PFSK-1 (cell line): Measurements from ENCODE around the gene BCKDHA.
A peak's percentile ranks its signal among the peaks of the same experiment; 100 is the strongest.

Experiments
- FOXP2 ChIP-seq: optimal IDR thresholded peaks from 2 replicates; pipeline ENCODE3; 2011; ENCODE audit warnings: borderline replicate concordance, control low read depth, inconsistent platforms; ENCODE audit not compliant: insufficient read depth; ENCODE audit errors: extremely low read length, extremely low read depth
- POLR2AphosphoS5 ChIP-seq: IDR thresholded peaks from 2 replicates; pipeline ENCODE4 v1.6.1; 2012; ENCODE audit warnings: low read depth, mild to moderate bottlenecking, control low read depth, low read length, moderate library complexity
- SIN3A ChIP-seq: IDR thresholded peaks from 2 replicates; pipeline ENCODE4 v1.6.1; 2012; ENCODE audit warnings: mild to moderate bottlenecking, low read length, moderate library complexity, borderline replicate concordance; ENCODE audit not compliant: insufficient read depth
- TAF1 ChIP-seq: IDR thresholded peaks from 2 replicates; pipeline ENCODE4 v1.6.1; 2012; ENCODE audit warnings: low read length, control low read depth, borderline replicate concordance; ENCODE audit not compliant: insufficient read depth
- TF ChIP-seq, protein P1 (sequence below), 2 experiments: IDR thresholded peaks; 2 replicates each; pipeline versions ENCODE4 v1.6.1 to v1.8.0; 2011 to 2012; ENCODE audit warnings: low read depth in 2 of 2, low read length in 2 of 2, control low read depth in 1 of 2, inconsistent platforms in 1 of 2, mild to moderate bottlenecking in 1 of 2, moderate library complexity in 1 of 2; ENCODE audit not compliant: insufficient read depth in 1 of 2

Gene BCKDHA

DNA sequence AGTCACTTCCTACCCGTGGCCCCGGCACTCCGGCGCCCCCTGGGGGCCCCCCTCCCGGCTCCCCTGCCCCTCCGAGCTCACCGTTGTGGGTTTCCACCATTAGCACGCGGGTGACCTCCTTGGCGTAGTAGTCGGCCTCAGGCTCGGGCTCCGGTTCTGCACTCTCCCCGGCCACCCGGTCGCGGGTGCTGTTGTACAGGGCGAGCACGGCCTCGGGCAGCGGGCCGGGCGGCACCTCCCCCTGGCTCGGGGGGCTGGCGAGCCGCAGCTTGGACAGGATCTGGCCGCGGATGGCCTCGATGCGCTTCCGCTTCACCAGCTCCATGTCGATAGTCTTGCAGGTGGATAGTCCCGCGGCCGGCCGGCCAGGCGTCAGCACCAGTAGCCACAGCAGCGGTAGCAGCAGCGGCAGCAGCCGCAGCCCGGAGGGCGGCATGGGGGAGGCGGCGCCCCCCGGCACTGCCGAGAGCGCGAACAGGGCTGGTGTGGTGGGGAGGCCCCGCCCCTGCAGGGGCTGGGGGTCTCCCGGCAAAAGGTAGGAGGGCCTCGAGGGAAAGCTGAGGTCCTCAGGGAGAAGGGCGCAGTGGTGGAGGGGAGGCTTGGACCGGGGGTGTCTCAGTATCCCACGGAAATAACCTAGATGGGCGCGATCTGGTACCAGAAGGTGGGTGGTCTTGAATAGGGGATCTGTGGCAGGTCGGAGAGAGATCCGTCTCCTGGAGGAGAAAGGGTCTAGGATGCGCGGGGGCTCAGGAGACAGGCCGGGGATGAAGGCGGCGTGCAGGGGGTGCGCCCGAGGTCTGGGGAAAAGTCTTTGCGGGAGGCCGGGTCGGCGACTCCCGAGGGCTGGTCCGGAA is 44.8 kb upstream of the BCKDHA start:
- TF ChIP-seq, protein P1, sequence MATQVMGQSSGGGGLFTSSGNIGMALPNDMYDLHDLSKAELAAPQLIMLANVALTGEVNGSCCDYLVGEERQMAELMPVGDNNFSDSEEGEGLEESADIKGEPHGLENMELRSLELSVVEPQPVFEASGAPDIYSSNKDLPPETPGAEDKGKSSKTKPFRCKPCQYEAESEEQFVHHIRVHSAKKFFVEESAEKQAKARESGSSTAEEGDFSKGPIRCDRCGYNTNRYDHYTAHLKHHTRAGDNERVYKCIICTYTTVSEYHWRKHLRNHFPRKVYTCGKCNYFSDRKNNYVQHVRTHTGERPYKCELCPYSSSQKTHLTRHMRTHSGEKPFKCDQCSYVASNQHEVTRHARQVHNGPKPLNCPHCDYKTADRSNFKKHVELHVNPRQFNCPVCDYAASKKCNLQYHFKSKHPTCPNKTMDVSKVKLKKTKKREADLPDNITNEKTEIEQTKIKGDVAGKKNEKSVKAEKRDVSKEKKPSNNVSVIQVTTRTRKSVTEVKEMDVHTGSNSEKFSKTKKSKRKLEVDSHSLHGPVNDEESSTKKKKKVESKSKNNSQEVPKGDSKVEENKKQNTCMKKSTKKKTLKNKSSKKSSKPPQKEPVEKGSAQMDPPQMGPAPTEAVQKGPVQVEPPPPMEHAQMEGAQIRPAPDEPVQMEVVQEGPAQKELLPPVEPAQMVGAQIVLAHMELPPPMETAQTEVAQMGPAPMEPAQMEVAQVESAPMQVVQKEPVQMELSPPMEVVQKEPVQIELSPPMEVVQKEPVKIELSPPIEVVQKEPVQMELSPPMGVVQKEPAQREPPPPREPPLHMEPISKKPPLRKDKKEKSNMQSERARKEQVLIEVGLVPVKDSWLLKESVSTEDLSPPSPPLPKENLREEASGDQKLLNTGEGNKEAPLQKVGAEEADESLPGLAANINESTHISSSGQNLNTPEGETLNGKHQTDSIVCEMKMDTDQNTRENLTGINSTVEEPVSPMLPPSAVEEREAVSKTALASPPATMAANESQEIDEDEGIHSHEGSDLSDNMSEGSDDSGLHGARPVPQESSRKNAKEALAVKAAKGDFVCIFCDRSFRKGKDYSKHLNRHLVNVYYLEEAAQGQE (IDR thresholded peaks at IDR 0.05; ENCODE audit: insufficient read depth in 1 of 2, low read depth in 2 of 2, low read length in 2 of 2), result no peak
- TF ChIP-seq TAF1 (peak; percentile 44; the same call in 1 of the 2 replicates), POLR2AphosphoS5 (no peak), SIN3A (peak; percentile 39; the same call in 1 of the 2 replicates), FOXP2 (peak; percentile 38)

DNA sequence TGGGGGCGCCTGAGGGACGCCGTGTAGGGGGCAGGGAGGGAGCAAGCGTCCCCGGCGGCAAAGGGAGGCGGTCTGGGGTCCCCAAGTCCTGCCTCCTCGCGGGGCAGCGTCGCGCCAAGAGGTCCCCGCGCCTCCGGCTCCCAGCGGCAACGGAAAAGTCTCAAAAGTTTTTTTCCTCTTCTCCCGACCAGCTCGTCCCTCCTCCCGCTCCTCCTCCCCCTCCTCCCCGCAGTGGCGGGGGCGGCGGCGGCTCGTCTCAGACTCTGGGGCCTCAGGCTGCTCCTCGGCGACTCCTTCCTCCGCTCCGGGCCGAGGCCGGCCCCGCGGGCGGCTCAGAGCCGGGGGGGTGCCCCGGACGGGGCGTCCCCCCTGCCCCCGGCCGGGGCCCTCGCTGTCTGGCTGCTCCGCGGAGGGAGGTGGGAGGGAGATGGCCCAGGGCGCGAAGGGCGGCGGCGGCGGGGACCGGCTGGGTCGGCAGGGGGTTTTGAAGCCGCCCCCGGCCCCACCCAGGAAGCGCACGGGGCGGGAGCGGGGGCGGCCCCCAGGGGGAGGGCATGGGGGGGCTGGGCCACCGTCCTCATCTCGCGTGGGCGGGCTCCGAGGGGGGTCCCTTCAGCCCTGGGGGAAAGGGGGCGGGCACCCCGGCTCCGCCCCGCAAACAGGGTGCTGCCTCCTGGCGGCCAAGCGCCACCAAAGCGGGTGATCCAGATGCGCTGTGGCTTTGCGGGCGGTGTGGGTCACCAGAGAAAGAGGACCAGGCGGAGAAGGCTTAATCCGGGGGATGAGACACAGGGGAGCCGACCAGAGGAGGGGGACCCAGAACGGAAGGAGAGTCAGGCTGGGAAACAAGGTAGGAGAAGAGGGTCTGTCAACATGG is 43.9 kb upstream of the BCKDHA start, which contains the start of gene TGFB1:
Gene TGFB1 (minus strand): TSS at position 457 of the 877 bp plus-strand sequence. CDS start 878 bp downstream, outside the sequence.
- TF ChIP-seq FOXP2 (no peak), POLR2AphosphoS5 (peak; percentile 55), TAF1 (0 out of 2 replicates have a peak, but pooled peaks have one; percentile 4)
- TF ChIP-seq, protein P1 (IDR thresholded peaks at IDR 0.05; ENCODE audit: insufficient read depth in 1 of 2, low read depth in 2 of 2, low read length in 2 of 2), result 0 out of 4 replicates have a peak, but pooled peaks of 1 of the 2 experiments have one; percentile 10

DNA sequence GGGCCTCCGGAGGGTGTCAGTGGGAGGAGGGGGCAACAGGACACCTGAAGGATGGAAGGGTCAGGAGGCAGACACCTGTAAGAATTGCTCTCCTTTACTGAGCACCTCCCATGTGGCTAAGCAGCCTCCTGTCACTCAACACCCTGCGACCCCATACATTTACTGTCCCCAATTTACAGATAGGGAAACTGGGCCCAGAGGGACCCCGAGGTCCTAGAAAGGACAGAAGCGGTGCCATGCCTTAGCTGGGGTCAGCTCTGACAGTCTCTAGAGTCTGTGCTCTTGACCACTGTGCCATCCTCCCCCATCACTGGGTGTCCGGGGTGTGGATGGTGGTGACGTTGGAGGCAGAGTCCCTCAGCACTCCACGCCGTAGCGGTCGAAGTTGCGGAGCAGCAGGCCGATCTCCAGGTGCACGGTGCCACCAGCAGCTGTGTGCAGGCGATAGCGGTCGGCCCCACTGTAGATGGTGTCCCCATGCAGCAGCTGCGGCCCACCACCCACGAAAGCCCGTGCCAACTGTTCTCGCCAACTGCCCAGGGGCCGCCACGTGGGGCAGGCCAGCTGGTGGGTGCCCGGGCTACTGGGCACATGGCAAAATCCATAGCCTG is 43.2 kb upstream of the BCKDHA start:
- TF ChIP-seq POLR2AphosphoS5 (no peak), FOXP2 (no peak), SIN3A (no peak), TAF1 (no peak)
- TF ChIP-seq, protein P1 (IDR thresholded peaks at IDR 0.05; ENCODE audit: insufficient read depth in 1 of 2, low read depth in 2 of 2, low read length in 2 of 2), result no peak

DNA sequence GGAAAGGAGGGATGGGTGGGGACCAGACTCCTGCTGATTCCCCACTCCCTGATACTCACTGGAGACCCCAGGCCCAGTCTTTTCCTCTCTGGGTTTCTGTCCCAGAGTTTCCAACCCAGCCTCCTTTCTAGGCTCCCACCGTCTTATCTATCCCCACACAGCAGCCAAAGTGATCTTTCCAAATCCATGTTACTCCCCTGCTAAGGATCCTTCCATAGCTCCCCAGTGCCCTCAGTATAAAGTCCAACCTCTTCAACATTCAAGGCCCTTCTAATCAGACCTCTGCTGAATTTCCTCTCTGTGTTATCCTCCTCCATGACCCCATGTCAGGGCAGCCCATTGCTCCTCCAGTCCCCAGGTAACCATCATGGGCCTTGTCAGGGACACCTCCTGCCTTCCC is 42.6 kb upstream of the BCKDHA start:
- no peak for TF ChIP-seq FOXP2
- TF ChIP-seq SIN3A, result no peak
- no peak for TF ChIP-seq TAF1
- TF ChIP-seq POLR2AphosphoS5, result no peak
- TF ChIP-seq, protein P1 (IDR thresholded peaks at IDR 0.05; ENCODE audit: insufficient read depth in 1 of 2, low read depth in 2 of 2, low read length in 2 of 2), result no peak
